Measurements from ENCODE around the gene TMEM169.

Gene TMEM169

DNA sequence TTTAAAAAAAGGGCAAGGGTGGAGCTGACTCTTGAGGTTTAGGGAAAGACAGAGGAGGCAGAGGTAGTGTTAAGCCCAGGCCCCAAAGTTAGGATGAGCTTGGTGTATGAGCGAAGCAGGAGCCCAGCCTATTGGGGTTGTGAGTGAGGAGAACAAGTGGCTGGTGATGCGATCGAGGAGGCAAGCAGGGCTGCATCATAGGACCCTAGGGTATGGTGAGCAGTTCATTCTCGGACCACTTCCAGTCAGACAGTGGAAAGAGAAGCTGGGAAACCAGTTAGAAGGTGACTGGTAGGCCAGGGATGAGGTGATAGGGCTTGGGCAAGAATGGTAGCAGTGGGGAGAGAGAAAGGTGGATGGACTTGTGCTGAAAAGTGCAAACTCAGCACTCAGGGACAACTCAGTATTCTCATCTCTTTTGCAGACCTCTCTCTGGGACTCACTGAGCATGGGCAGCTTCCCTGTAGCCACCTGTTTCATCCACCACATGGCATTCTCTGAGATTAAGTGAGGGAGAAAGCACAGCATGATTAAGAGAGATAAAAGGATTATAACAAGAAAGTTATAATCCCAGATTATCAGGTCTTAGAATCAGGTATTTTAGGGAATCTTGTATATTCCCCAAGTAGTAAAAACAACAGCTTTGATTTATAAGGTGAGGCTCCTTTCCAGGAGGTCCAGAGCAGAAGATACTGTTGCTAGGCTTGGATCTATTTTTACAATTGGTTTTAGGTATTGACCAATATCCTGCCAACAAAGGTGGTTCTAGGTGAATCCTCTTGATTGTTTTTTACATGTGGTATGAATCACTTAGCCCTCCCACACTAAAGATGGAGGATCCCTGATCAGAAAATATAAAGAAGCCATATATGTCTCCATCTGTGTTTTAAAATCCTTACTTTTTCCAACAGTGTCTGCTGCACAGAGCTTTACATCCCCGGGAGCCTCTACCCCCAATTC lies 65.7 kb downstream of the TMEM169 start:
- Histone ChIP-seq H4K91ac (ENCODE audit: low read length) (no peak overlapping the region), H2BK12ac (ENCODE audit: low read length in 2 of 2) (no peak overlapping the region), H3K18ac (ENCODE audit: low read depth in 1 of 2, low read length in 2 of 2) (no peak overlapping the region), H3K4me1 (ENCODE audit: control insufficient read depth, insufficient read depth, low read depth, low read length) (peaks cover 4% of the 10 kb centered on the region), H3K27ac (ENCODE audit: low read length, poor library complexity, severe bottlenecking) (no peak overlapping the region), H2BK15ac (ENCODE audit: low read depth, poor library complexity, severe bottlenecking) (no peak overlapping the region), H3K14ac (ENCODE audit: low read length in 2 of 2) (no peak overlapping the region), H4K8ac (ENCODE audit: low read length) (peak overlapping the region; percentile 66), H2AFZ (ENCODE audit: low read depth, low read length) (no peak overlapping the region), H3K27me3 (ENCODE audit: control insufficient read depth in 1 of 2, insufficient read depth in 1 of 2, low read length in 2 of 2) (no peaks in the 10 kb centered on the region), H3K9me3 (ENCODE audit: control insufficient read depth, low read length) (no peaks in the 10 kb centered on the region), H3K4ac (ENCODE audit: low read depth in 1 of 2, low read length in 2 of 2) (no peak overlapping the region), H2AK5ac (ENCODE audit: low read length, severe bottlenecking) (no peak overlapping the region), H3K23ac (ENCODE audit: low read length in 2 of 2) (no peak overlapping the region), H3K4me2 (ENCODE audit: low read length, poor library complexity, severe bottlenecking) (no peak overlapping the region), H3K4me3 (ENCODE audit: insufficient read depth in 1 of 2, low read depth in 1 of 2, low read length in 2 of 2) (no peak overlapping the region), H3K36me3 (ENCODE audit: control insufficient read depth in 1 of 2, insufficient read depth in 2 of 2, low read depth in 1 of 2, low read length in 2 of 2) (peaks cover 14 to 97% of the 10 kb centered on the region in 2 experiments), H3K9ac (ENCODE audit: low read length) (no peak overlapping the region), H2BK120ac (ENCODE audit: low read depth, low read length) (no peak overlapping the region), H2BK5ac (ENCODE audit: low read depth, low read length, poor library complexity, severe bottlenecking) (no peak overlapping the region), H3K79me1 (replicated peaks; ENCODE audit: low read length, poor library complexity, severe bottlenecking) (peaks cover 15% of the 10 kb centered on the region)
- no peak for DNase-seq
- over 99% methylated on average over 5 of the region's 5 CpGs for WGBS

DNA sequence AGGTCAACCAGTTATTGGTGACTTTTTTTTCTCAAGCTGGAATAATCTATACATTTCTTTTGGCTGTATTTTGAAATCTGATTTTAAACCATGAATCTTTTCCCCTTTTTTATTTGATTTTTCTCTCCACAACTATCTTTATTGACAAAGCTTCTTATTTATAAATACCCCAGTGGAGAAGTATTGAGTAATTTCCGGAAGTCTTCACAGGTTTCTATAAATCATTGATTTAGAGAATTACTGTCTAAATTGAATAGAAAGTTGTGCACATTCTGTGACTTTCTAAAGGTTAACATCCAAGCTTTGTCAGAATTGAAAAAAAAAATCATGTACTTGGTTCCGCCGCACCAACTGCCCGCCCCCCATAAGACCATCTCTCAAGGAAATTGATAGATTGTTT lies 67.3 kb downstream of the TMEM169 start:
- Histone ChIP-seq H3K9ac (ENCODE audit: low read length) (no peak overlapping the region), H3K27ac (ENCODE audit: low read length, poor library complexity, severe bottlenecking) (no peak overlapping the region), H4K91ac (ENCODE audit: low read length) (no peak overlapping the region), H2AK5ac (ENCODE audit: low read length, severe bottlenecking) (no peak overlapping the region), H3K4me2 (ENCODE audit: low read length, poor library complexity, severe bottlenecking) (no peak overlapping the region), H3K27me3 (ENCODE audit: control insufficient read depth in 1 of 2, insufficient read depth in 1 of 2, low read length in 2 of 2) (no peaks in the 10 kb centered on the region), H2BK12ac (ENCODE audit: low read length in 2 of 2) (no peak overlapping the region), H2AFZ (ENCODE audit: low read depth, low read length) (no peak overlapping the region), H2BK5ac (ENCODE audit: low read depth, low read length, poor library complexity, severe bottlenecking) (no peak overlapping the region), H3K14ac (ENCODE audit: low read length in 2 of 2) (no peak overlapping the region), H3K4ac (ENCODE audit: low read depth in 1 of 2, low read length in 2 of 2) (no peak overlapping the region), H3K79me1 (replicated peaks; ENCODE audit: low read length, poor library complexity, severe bottlenecking) (peaks cover 14% of the 10 kb centered on the region), H2BK120ac (ENCODE audit: low read depth, low read length) (no peak overlapping the region), H3K4me3 (ENCODE audit: insufficient read depth in 1 of 2, low read depth in 1 of 2, low read length in 2 of 2) (no peak overlapping the region), H2BK15ac (ENCODE audit: low read depth, poor library complexity, severe bottlenecking) (no peak overlapping the region), H3K36me3 (ENCODE audit: control insufficient read depth in 1 of 2, insufficient read depth in 2 of 2, low read depth in 1 of 2, low read length in 2 of 2) (peaks cover 10 to 97% of the 10 kb centered on the region in 2 experiments), H3K9me3 (ENCODE audit: control insufficient read depth, low read length) (no peaks in the 10 kb centered on the region), H3K23ac (ENCODE audit: low read length in 2 of 2) (no peak overlapping the region), H3K4me1 (ENCODE audit: control insufficient read depth, insufficient read depth, low read depth, low read length) (peaks cover 4% of the 10 kb centered on the region), H4K8ac (ENCODE audit: low read length) (no peak overlapping the region), H3K18ac (ENCODE audit: low read depth in 1 of 2, low read length in 2 of 2) (no peak overlapping the region)
- DNase-seq, result no peak
- 100% methylated on average over 1 of the region's 4 CpGs for WGBS

DNA sequence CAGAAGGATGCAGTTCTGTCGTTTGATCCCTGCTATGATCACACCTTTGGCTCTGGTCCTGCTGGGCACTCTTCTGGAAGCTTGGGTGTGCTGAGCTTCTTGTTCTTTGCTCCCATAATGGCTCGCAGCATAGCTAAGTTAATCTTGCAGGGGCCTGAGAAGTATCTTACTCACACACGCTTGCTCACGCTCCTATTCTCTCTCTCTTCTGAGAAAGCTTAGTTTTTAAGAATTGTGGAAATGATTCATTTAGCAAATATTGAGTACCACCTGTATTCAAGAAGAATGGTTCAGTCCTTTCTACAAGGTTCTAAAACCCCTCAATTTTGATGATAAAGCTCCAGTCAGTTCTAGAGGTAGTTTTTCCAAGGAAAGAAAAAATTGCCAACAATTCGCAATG lies 68.0 kb downstream of the TMEM169 start:
- no peak overlapping the region for H4K8ac ChIP-seq (ENCODE audit: low read length)
- H2BK5ac ChIP-seq (ENCODE audit: low read depth, low read length, poor library complexity, severe bottlenecking), result no peak overlapping the region
- H3K9ac ChIP-seq (ENCODE audit: low read length), result no peak overlapping the region
- no peak overlapping the region for H3K4ac ChIP-seq (ENCODE audit: low read depth in 1 of 2, low read length in 2 of 2)
- peaks cover 13% of the 10 kb centered on the region for H3K79me1 ChIP-seq (replicated peaks; ENCODE audit: low read length, poor library complexity, severe bottlenecking)
- H3K9me3 ChIP-seq (ENCODE audit: control insufficient read depth, low read length), result no peaks in the 10 kb centered on the region
- H3K4me1 ChIP-seq (ENCODE audit: control insufficient read depth, insufficient read depth, low read depth, low read length), result peaks cover 4% of the 10 kb centered on the region
- no peak overlapping the region for H3K4me3 ChIP-seq (ENCODE audit: insufficient read depth in 1 of 2, low read depth in 1 of 2, low read length in 2 of 2)
- H3K14ac ChIP-seq (ENCODE audit: low read length in 2 of 2), result no peak overlapping the region
- no peak overlapping the region for H3K23ac ChIP-seq (ENCODE audit: low read length in 2 of 2)
- H4K91ac ChIP-seq (ENCODE audit: low read length), result no peak overlapping the region
- no peak overlapping the region for H2AK5ac ChIP-seq (ENCODE audit: low read length, severe bottlenecking)
- H2BK120ac ChIP-seq (ENCODE audit: low read depth, low read length), result no peak overlapping the region
- peak overlapping the region; percentile 61 for H3K27ac ChIP-seq (ENCODE audit: low read length, poor library complexity, severe bottlenecking)
- no peaks in the 10 kb centered on the region for H3K27me3 ChIP-seq (ENCODE audit: control insufficient read depth in 1 of 2, insufficient read depth in 1 of 2, low read length in 2 of 2)
- peaks cover 10 to 97% of the 10 kb centered on the region in 2 experiments for H3K36me3 ChIP-seq (ENCODE audit: control insufficient read depth in 1 of 2, insufficient read depth in 2 of 2, low read depth in 1 of 2, low read length in 2 of 2)
- H2BK15ac ChIP-seq (ENCODE audit: low read depth, poor library complexity, severe bottlenecking), result no peak overlapping the region
- no peak overlapping the region for H3K4me2 ChIP-seq (ENCODE audit: low read length, poor library complexity, severe bottlenecking)
- H3K18ac ChIP-seq (ENCODE audit: low read depth in 1 of 2, low read length in 2 of 2), result no peak overlapping the region
- no peak overlapping the region for H2AFZ ChIP-seq (ENCODE audit: low read depth, low read length)
- no peak overlapping the region for H2BK12ac ChIP-seq (ENCODE audit: low read length in 2 of 2)
- DNase-seq, result no peak
- 38% methylated on average over 2 of the region's 5 CpGs for WGBS

DNA sequence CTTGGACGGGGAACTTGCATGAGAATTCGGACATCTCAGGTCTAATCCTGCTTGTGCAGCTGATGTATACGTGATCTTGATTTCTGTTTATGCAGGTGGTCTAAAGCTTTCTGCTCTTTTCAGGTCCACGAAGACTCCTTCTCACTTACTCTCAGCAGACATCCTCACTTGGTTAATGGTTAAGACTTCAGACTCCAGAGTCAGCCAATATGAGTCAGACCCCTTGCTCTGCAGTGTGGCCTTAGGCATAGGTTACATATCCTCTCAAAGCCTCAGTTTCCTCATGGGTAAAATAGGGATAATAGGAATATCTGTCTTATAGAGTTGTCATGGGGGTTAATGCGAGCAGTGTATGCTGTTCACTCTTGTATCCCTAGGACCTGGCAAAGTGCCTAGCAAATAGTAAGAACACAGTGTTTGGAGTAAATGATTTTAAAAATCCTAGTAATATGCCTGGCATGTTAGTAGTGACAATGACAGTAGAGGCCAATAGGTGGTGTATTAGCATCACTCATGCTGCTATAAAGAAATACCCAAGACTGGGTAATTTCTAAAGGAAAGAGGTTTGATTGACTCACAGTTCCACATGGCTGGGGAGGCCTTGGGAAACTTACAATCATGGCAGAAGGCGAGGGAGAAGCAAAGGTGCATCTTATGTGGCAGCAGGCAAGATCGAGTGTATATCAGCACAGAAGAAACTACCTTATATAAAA lies 69.8 kb downstream of the TMEM169 start:
- Histone ChIP-seq H3K4ac (ENCODE audit: low read depth in 1 of 2, low read length in 2 of 2) (no peak overlapping the region), H4K91ac (ENCODE audit: low read length) (no peak overlapping the region), H3K9ac (ENCODE audit: low read length) (no peak overlapping the region), H2BK15ac (ENCODE audit: low read depth, poor library complexity, severe bottlenecking) (no peak overlapping the region), H3K27me3 (ENCODE audit: control insufficient read depth in 1 of 2, insufficient read depth in 1 of 2, low read length in 2 of 2) (no peaks in the 10 kb centered on the region), H3K4me3 (ENCODE audit: insufficient read depth in 1 of 2, low read depth in 1 of 2, low read length in 2 of 2) (no peak overlapping the region), H3K79me1 (replicated peaks; ENCODE audit: low read length, poor library complexity, severe bottlenecking) (peaks cover 14% of the 10 kb centered on the region), H3K4me1 (ENCODE audit: control insufficient read depth, insufficient read depth, low read depth, low read length) (peaks cover 4% of the 10 kb centered on the region), H2BK12ac (ENCODE audit: low read length in 2 of 2) (no peak overlapping the region), H2BK120ac (ENCODE audit: low read depth, low read length) (no peak overlapping the region), H3K23ac (ENCODE audit: low read length in 2 of 2) (no peak overlapping the region), H2BK5ac (ENCODE audit: low read depth, low read length, poor library complexity, severe bottlenecking) (no peak overlapping the region), H3K9me3 (ENCODE audit: control insufficient read depth, low read length) (no peaks in the 10 kb centered on the region), H3K14ac (ENCODE audit: low read length in 2 of 2) (no peak overlapping the region), H2AFZ (ENCODE audit: low read depth, low read length) (no peak overlapping the region), H2AK5ac (ENCODE audit: low read length, severe bottlenecking) (no peak overlapping the region), H3K36me3 (ENCODE audit: control insufficient read depth in 1 of 2, insufficient read depth in 2 of 2, low read depth in 1 of 2, low read length in 2 of 2) (peaks cover 14 to 97% of the 10 kb centered on the region in 2 experiments), H4K8ac (ENCODE audit: low read length) (no peak overlapping the region), H3K18ac (ENCODE audit: low read depth in 1 of 2, low read length in 2 of 2) (no peak overlapping the region), H3K4me2 (ENCODE audit: low read length, poor library complexity, severe bottlenecking) (no peak overlapping the region), H3K27ac (ENCODE audit: low read length, poor library complexity, severe bottlenecking) (peak overlapping the region; percentile 63)
- DNase-seq, result peak; percentile 37
- WGBS, result 97% methylated on average over 7 of the region's 7 CpGs

All from mesenchymal stem cell (in vitro differentiated cells and primary cell).